AG09319 (cell line): Measurements from ENCODE around the gene LBP.

Experiments
- DNase-seq: peaks from one replicate; pipeline ENCODE4 v3.0.0-alpha.2; 2010; ENCODE audit warnings: low read depth; ENCODE audit errors: extremely low read depth
- CTCF ChIP-seq: IDR thresholded peaks from 2 replicates; pipeline ENCODE4 v1.5.1; 2011; ENCODE audit warnings: low read depth, mild to moderate bottlenecking, inconsistent platforms, low read length, moderate library complexity

Gene LBP

GRCh38 chr20:38346247-38346651 lies at the start of gene LBP:
Gene LBP, plus strand, starts transcription at chr20:38346482. Its CDS starts 35 bp downstream, at chr20:38346517.
- TF ChIP-seq CTCF = no peak
- DNase-seq = no peak

DNA sequence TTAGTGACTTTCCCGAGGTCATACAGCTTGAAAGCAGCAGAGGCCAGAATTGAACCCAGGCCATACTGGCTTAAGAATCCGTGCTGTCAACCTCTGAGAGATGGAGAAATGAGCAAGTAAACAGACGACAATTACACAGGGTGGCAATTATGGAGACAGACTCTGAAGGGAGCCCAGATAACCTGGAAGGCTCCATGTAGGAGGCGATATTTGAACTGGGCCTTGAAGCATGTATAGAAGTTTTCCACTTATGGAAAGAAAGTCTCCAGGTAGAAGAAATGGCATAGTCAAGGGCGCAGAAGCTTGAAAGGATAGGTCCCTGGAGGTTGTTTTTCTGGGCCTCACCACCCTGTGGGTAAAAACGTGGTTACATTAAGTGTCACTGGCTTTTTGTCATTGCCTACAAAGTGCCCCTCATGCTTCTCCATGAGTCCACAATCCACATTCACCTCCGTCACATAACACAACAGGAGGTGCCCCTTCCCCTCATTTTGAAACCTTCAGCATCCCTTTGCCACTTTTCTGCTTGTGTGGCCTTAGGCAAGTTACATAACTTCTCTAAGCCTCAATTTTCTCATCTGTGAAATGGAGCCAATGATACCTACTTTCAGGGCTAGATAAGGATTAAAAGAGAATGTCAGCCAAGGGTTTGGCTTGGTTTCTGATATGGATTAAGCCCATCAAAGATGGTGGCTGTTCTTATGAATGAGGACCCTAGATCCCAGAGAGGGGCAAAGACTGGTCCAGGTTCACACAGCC lies 48.2 kb upstream of the LBP start:
- DNase-seq = no peak
- TF ChIP-seq CTCF = no peak

DNA sequence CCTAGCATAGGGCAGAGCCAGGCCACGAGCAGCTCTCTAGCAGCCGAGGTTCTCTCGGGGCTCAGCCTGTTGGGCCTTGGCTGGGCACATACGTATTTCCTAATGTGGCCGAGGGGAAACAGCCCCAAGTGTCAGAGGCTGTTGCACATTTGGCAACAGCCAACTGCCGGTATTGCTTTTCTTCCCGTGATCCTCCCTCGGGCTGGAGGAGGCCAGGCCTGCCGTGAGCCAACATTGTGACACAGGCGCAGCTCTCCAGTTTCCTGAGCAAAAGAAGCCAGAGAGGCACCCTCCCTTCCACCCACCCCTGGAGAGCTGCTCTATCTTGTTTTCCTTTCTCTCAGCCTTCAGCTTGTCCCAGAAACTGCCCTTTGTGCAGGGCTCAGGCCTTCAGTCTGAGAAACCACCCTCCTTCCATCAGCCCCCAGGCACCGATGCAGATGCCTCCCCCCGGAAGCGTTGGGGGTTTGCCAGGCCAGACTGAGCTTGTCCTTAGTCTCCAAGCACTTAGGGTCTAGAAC lies 47.5 kb upstream of the LBP start:
- TF ChIP-seq CTCF = no peak
- DNase-seq = no peak

GRCh38 chr20:38299963-38300362 lies 46.3 kb upstream of the LBP start:
- no peak for TF ChIP-seq CTCF
- DNase-seq = no peak

- DNase-seq = no peak
- no peak for TF ChIP-seq CTCF
Measured at GRCh38 chr20:38300438-38300837, 45.8 kb upstream of the LBP start.

DNA sequence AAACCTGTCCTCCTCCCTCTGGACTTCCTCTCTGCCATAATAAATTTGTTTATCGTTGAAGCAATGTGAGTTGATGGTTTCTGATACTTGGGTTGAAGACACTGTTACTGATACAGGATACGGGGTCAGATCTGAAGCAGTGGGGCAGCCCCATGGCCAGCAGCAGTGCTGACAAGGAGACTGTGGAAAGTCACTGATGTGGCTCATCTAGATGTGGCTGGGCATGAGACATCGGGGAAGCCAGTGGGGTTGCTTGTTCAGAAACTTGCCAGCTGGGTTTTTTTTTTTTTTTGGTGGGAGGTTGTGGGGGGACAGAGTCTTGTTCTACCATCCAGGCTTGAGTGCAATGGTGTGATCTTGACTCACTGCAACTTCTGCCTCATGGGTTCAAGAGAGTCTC lies 45.0 kb upstream of the LBP start:
- DNase-seq = no peak
- no peak for TF ChIP-seq CTCF

- TF ChIP-seq CTCF = no peak
- no peak for DNase-seq
Measured at GRCh38 chr20:38302786-38303185, 43.5 kb upstream of the LBP start.
